Measurements from ENCODE around the gene SLCO1B1.

DNA sequence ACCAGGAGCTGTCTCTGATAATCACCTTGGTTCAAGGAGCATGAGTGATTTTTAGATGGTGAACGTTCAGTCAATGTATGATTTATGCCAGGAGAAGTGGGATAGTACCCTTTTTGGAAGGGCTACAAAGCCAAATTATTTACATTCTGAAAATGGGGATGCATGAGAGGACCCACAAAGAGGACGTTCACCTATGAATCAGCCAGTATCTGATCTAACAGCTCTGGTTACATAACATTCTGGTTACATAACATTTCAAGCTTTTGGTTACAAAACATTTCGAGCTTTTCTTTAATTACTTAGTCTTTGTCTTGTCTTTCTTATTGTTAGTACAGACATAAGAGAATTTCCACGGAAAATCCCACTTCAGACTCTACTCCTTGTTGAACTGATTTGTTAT is 134.9 kb downstream of the SLCO1B1 start:
- TF ChIP-seq, protein P1, sequence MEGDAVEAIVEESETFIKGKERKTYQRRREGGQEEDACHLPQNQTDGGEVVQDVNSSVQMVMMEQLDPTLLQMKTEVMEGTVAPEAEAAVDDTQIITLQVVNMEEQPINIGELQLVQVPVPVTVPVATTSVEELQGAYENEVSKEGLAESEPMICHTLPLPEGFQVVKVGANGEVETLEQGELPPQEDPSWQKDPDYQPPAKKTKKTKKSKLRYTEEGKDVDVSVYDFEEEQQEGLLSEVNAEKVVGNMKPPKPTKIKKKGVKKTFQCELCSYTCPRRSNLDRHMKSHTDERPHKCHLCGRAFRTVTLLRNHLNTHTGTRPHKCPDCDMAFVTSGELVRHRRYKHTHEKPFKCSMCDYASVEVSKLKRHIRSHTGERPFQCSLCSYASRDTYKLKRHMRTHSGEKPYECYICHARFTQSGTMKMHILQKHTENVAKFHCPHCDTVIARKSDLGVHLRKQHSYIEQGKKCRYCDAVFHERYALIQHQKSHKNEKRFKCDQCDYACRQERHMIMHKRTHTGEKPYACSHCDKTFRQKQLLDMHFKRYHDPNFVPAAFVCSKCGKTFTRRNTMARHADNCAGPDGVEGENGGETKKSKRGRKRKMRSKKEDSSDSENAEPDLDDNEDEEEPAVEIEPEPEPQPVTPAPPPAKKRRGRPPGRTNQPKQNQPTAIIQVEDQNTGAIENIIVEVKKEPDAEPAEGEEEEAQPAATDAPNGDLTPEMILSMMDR (IDR thresholded peaks at IDR 0.05), result no peak
- no peak for TF ChIP-seq POLR2A (IDR thresholded peaks at IDR 0.05)
